ENCODE measurements around the gene ENO4. TPM values are rescaled to one million over a fixed set of nuclear protein-coding genes. Genes with fewer than 3 reads are reported as not detected.
A peak's percentile ranks its signal among the peaks of the same experiment; 100 is the strongest.

Gene ENO4
- total RNA-seq, 1 donor from 2014 or later = 0.52 TPM

- Histone ChIP-seq H3K9me3 (ENCODE audit: insufficient read depth, low read depth, low read length) (no peaks in the 10 kb centered on the region), H3K4me3 (ENCODE audit: insufficient read depth, low read depth, low read length) (no peak overlapping the region), H3K9ac (ENCODE audit: low read length) (no peak overlapping the region), H3K27me3 (ENCODE audit: insufficient read depth, low read length) (no peaks in the 10 kb centered on the region), H3K79me2 (ENCODE audit: insufficient read depth, low read length) (no peaks in the 10 kb centered on the region), H3K4me2 (ENCODE audit: low read length) (peak overlapping the region; percentile 53), H4K20me1 (ENCODE audit: insufficient read depth, low read length) (no peaks in the 10 kb centered on the region), H3K4me1 (ENCODE audit: insufficient read depth, low read length) (peaks cover 12% of the 10 kb centered on the region), H3K27ac (ENCODE audit: low read depth, low read length) (peak overlapping the region; percentile 23), H2AFZ (ENCODE audit: low read depth, low read length) (no peak overlapping the region), H3K36me3 (ENCODE audit: insufficient read depth, low read length) (no peaks in the 10 kb centered on the region)
- H3K36me3 Mint-ChIP-seq (ENCODE audit: low read depth, unreplicated experiment) = no peaks in the 10 kb centered on the region
- H3K27me3 Mint-ChIP-seq (ENCODE audit: low read depth, unreplicated experiment) = peaks cover 1% of the 10 kb centered on the region
- no peak overlapping the region for H3K4me3 Mint-ChIP-seq (ENCODE audit: unreplicated experiment)
- TF ChIP-seq, protein P1, sequence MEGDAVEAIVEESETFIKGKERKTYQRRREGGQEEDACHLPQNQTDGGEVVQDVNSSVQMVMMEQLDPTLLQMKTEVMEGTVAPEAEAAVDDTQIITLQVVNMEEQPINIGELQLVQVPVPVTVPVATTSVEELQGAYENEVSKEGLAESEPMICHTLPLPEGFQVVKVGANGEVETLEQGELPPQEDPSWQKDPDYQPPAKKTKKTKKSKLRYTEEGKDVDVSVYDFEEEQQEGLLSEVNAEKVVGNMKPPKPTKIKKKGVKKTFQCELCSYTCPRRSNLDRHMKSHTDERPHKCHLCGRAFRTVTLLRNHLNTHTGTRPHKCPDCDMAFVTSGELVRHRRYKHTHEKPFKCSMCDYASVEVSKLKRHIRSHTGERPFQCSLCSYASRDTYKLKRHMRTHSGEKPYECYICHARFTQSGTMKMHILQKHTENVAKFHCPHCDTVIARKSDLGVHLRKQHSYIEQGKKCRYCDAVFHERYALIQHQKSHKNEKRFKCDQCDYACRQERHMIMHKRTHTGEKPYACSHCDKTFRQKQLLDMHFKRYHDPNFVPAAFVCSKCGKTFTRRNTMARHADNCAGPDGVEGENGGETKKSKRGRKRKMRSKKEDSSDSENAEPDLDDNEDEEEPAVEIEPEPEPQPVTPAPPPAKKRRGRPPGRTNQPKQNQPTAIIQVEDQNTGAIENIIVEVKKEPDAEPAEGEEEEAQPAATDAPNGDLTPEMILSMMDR (IDR thresholded peaks at IDR 0.05; ENCODE audit: insufficient read depth, low read depth, low read length) = no peak
- no peak for TF ChIP-seq EZH2 (IDR thresholded peaks at IDR 0.05; ENCODE audit: insufficient read depth, low read length)
- no peaks in the 10 kb centered on the region for H3K9me3 Mint-ChIP-seq (ENCODE audit: unreplicated experiment)
- peaks cover 9% of the 10 kb centered on the region for H3K4me1 Mint-ChIP-seq (ENCODE audit: low read depth, unreplicated experiment)
- H3K27ac Mint-ChIP-seq (ENCODE audit: unreplicated experiment) = no peak overlapping the region
- DNase-seq (ENCODE audit: low read depth) = no peak
- FAIRE-seq = no peak
Observed at GRCh38 chr10:116827214-116827671, 22.1 kb upstream of the ENO4 start.

GRCh38 chr10:116828116-116828515, 21.2 kb upstream of the ENO4 start:
- Mint-ChIP-seq H3K9me3 (ENCODE audit: unreplicated experiment) (no peaks in the 10 kb centered on the region), H3K36me3 (ENCODE audit: low read depth, unreplicated experiment) (no peaks in the 10 kb centered on the region), H3K4me3 (ENCODE audit: unreplicated experiment) (no peak overlapping the region), H3K27me3 (ENCODE audit: low read depth, unreplicated experiment) (no peaks in the 10 kb centered on the region), H3K27ac (ENCODE audit: unreplicated experiment) (no peak overlapping the region), H3K4me1 (ENCODE audit: low read depth, unreplicated experiment) (peaks cover 9% of the 10 kb centered on the region)
- H3K4me1 ChIP-seq (ENCODE audit: insufficient read depth, low read length) = peaks cover 12% of the 10 kb centered on the region
- H3K27ac ChIP-seq (ENCODE audit: low read depth, low read length) = no peak overlapping the region
- H4K20me1 ChIP-seq (ENCODE audit: insufficient read depth, low read length) = no peaks in the 10 kb centered on the region
- no peak for TF ChIP-seq EZH2 (IDR thresholded peaks at IDR 0.05; ENCODE audit: insufficient read depth, low read length)
- TF ChIP-seq, protein P1 (IDR thresholded peaks at IDR 0.05; ENCODE audit: insufficient read depth, low read depth, low read length) = no peak
- no peak overlapping the region for H2AFZ ChIP-seq (ENCODE audit: low read depth, low read length)
- H3K4me3 ChIP-seq (ENCODE audit: insufficient read depth, low read depth, low read length) = no peak overlapping the region
- H3K4me2 ChIP-seq (ENCODE audit: low read length) = no peak overlapping the region
- H3K79me2 ChIP-seq (ENCODE audit: insufficient read depth, low read length) = no peaks in the 10 kb centered on the region
- no peak for DNase-seq (ENCODE audit: low read depth)
- no peaks in the 10 kb centered on the region for H3K9me3 ChIP-seq (ENCODE audit: insufficient read depth, low read depth, low read length)
- H3K27me3 ChIP-seq (ENCODE audit: insufficient read depth, low read length) = no peaks in the 10 kb centered on the region
- no peak for FAIRE-seq
- no peaks in the 10 kb centered on the region for H3K36me3 ChIP-seq (ENCODE audit: insufficient read depth, low read length)
- H3K9ac ChIP-seq (ENCODE audit: low read length) = no peak overlapping the region

GRCh38 chr10:116829711-116830110, 19.6 kb upstream of the ENO4 start:
- no peak overlapping the region for H3K9ac ChIP-seq (ENCODE audit: low read length)
- H3K4me1 Mint-ChIP-seq (ENCODE audit: low read depth, unreplicated experiment) = peaks cover 9% of the 10 kb centered on the region
- H3K27ac Mint-ChIP-seq (ENCODE audit: unreplicated experiment) = no peak overlapping the region
- no peak overlapping the region for H2AFZ ChIP-seq (ENCODE audit: low read depth, low read length)
- no peaks in the 10 kb centered on the region for H3K9me3 Mint-ChIP-seq (ENCODE audit: unreplicated experiment)
- TF ChIP-seq, protein P1 (IDR thresholded peaks at IDR 0.05; ENCODE audit: insufficient read depth, low read depth, low read length) = no peak
- no peak for TF ChIP-seq EZH2 (IDR thresholded peaks at IDR 0.05; ENCODE audit: insufficient read depth, low read length)
- no peaks in the 10 kb centered on the region for H3K36me3 ChIP-seq (ENCODE audit: insufficient read depth, low read length)
- FAIRE-seq (no peak), DNase-seq (ENCODE audit: low read depth) (no peak)
- H3K27me3 Mint-ChIP-seq (ENCODE audit: low read depth, unreplicated experiment) = peaks cover 2% of the 10 kb centered on the region
- H3K4me3 Mint-ChIP-seq (ENCODE audit: unreplicated experiment) = no peak overlapping the region
- H3K4me2 ChIP-seq (ENCODE audit: low read length) = no peak overlapping the region
- H4K20me1 ChIP-seq (ENCODE audit: insufficient read depth, low read length) = no peaks in the 10 kb centered on the region
- H3K79me2 ChIP-seq (ENCODE audit: insufficient read depth, low read length) = no peaks in the 10 kb centered on the region
- peaks cover under 1% of the 10 kb centered on the region for H3K36me3 Mint-ChIP-seq (ENCODE audit: low read depth, unreplicated experiment)
- H3K9me3 ChIP-seq (ENCODE audit: insufficient read depth, low read depth, low read length) = no peaks in the 10 kb centered on the region
- peaks cover 12% of the 10 kb centered on the region for H3K4me1 ChIP-seq (ENCODE audit: insufficient read depth, low read length)
- no peaks in the 10 kb centered on the region for H3K27me3 ChIP-seq (ENCODE audit: insufficient read depth, low read length)
- H3K4me3 ChIP-seq (ENCODE audit: insufficient read depth, low read depth, low read length) = no peak overlapping the region
- H3K27ac ChIP-seq (ENCODE audit: low read depth, low read length) = no peak overlapping the region
